Measurements from ENCODE around the gene TMEM132C. TPM values are rescaled to one million over a fixed set of nuclear protein-coding genes. Genes with fewer than 3 reads are reported as not detected.
A peak's percentile ranks its signal among the peaks of the same experiment; 100 is the strongest.

Gene TMEM132C
- total and polyA plus RNA-seq, 8 donors, result 0.50 to 36.6 (median 33.2) TPM

DNA sequence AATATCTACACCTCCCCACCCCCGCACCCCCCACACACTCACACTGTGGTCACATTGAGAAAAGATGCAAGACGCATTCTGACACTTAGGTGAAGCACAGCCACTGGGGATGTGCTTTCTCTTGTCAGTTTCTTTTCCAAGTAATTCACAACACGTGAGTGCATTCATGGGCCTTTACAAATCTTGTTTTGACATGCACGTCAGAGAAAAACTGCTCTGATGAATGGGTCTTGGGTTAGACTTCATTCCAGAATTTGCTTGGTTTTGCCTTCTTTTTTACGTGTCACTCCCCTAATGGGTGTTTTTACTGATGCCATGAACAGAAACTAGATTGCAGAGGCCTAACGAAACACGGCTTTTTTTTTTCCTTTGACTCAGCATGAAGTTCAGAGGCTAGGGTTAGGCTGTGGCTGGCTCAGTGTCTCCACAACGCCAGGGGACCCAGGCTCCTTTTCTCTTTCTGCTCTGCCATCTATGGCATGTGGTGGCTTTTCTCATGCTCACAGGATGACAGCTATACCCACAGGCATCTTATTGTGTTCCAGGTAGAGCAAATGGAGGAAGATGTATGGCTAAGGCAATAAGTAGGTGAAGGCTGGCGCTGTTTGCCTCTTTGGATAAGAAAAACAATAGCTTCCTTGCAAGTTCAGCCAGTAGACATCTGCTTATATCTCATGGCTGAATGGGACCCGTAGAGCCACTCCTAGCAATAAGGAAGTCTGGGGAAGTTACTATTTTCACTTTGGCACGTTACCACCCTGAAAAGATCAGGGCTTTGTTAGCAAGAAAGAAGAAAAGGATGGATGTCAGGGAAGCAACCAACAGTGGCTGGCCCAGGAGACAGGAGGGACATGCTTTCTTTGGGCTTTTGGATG is 303.5 kb downstream of the TMEM132C start:
- TF ChIP-seq, protein P1, sequence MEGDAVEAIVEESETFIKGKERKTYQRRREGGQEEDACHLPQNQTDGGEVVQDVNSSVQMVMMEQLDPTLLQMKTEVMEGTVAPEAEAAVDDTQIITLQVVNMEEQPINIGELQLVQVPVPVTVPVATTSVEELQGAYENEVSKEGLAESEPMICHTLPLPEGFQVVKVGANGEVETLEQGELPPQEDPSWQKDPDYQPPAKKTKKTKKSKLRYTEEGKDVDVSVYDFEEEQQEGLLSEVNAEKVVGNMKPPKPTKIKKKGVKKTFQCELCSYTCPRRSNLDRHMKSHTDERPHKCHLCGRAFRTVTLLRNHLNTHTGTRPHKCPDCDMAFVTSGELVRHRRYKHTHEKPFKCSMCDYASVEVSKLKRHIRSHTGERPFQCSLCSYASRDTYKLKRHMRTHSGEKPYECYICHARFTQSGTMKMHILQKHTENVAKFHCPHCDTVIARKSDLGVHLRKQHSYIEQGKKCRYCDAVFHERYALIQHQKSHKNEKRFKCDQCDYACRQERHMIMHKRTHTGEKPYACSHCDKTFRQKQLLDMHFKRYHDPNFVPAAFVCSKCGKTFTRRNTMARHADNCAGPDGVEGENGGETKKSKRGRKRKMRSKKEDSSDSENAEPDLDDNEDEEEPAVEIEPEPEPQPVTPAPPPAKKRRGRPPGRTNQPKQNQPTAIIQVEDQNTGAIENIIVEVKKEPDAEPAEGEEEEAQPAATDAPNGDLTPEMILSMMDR (IDR thresholded peaks at IDR 0.05), result no peak
- Histone ChIP-seq H3K36me3 (no peaks in the 10 kb centered on the region), H3K4me1 (no peaks in the 10 kb centered on the region), H3K4me3 (no peak overlapping the region), H3K27ac (no peak overlapping the region), H3K9me3 (peaks cover 0 to 12% of the 10 kb centered on the region in 2 donors), H3K27me3 (no peaks in the 10 kb centered on the region)
- ATAC-seq (no peak), DNase-seq (no peak)
- intact Hi-C loops (cut with DNase I), result no loop called here

DNA sequence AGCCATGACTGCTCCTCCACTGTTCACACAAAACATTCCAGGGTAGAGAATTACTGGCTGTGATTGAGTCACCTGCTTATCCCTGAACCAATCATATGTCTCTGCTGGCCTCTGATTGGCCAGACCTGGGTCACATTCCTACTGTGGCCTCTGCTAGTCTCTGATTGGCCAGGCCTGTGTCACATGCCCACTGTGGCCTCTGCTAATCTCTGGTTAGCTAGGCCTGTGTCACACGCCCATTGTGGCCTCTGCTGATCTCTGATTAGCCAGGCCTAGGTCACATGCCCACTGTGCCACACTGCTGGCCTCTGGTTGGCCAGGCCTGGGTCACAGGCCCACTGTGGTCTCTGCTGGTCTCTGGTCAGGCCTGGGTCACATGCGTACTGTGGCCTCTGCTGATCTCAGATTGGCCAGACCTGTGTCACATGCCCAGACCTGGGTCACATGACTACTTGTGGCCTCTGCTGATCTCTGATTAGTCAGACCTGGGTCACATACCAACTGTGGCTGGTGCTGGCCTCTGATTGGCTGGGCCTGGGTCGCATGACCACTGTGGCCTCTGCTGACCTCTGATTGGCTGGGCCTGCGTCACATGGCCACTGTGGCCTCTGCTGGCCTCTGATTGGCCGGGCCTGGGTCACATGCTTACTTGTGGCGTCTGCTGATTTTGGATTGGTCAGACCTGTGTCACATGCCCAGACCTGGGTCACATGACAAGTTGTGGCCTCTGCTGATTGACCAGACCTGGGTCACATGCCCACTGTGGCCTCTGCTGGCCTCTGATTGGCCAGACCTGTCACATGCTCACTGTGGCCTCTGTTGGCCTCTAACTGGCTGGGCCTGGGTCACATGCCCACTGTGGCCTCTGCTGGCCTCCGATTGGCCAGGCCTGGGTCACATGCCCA is 305.2 kb downstream of the TMEM132C start:
- no peaks in the 10 kb centered on the region for H3K4me1 ChIP-seq
- peaks cover 0 to 12% of the 10 kb centered on the region in 2 donors for H3K9me3 ChIP-seq
- TF ChIP-seq, protein P1 (IDR thresholded peaks at IDR 0.05), result no peak
- no peak overlapping the region for H3K4me3 ChIP-seq
- no peak for ATAC-seq
- no peaks in the 10 kb centered on the region for H3K27me3 ChIP-seq
- H3K27ac ChIP-seq, result no peak overlapping the region
- intact Hi-C loops (cut with DNase I), result no loop called here
- DNase-seq, result no peak
- H3K36me3 ChIP-seq, result no peaks in the 10 kb centered on the region

DNA sequence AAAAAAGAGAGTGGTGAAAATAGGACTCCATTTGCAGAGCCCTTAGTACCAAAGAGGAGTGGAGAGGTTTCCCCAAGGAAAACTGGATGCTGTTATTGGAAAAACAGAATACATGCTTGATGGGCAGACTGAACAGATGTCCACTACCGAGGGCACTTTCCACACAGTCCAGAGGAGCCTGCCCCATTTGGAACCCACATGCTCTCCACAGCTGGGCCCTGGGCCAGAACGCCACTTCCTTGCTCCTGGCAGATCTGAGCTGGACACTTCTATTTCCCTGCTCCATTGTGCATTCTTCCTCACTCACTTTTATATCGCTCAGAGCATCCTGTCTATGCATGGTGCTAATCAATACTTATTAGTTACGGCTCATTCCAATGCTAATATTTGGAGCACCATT is 306.9 kb downstream of the TMEM132C start:
- no peaks in the 10 kb centered on the region for H3K27me3 ChIP-seq
- H3K36me3 ChIP-seq, result no peaks in the 10 kb centered on the region
- ATAC-seq (no peak), DNase-seq (no peak)
- H3K4me3 ChIP-seq, result no peak overlapping the region
- H3K27ac ChIP-seq, result no peak overlapping the region
- peaks cover 0 to 12% of the 10 kb centered on the region in 2 donors for H3K9me3 ChIP-seq
- TF ChIP-seq, protein P1 (IDR thresholded peaks at IDR 0.05), result no peak
- intact Hi-C loops (cut with DNase I), result no loop called here
- H3K4me1 ChIP-seq, result no peaks in the 10 kb centered on the region

DNA sequence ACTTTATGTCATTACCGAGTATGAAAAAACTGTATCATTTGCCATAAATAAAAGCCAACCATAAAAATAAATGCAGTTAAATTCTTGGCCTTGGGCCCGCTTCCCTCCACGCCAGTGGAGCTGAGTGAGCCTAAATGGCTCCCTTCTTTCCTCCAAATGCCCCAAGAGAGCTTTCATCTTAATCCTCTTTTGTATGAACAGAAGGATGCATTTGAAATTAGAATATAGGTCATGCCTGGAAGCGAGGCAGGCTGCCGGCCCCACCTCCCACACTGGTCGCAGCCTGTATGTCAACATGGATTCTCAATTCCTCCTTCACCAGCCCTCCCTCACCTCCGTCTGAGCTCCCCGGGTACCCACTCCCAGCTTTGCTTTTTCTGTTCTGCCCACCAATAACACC is 311.1 kb downstream of the TMEM132C start:
- peaks cover 0 to 6% of the 10 kb centered on the region in 2 donors for H3K9me3 ChIP-seq
- intact Hi-C loops (cut with DNase I), result no loop called here
- no peak for DNase-seq
- H3K36me3 ChIP-seq, result no peaks in the 10 kb centered on the region
- no peak overlapping the region for H3K4me3 ChIP-seq
- ATAC-seq, result no peak
- TF ChIP-seq, protein P1 (IDR thresholded peaks at IDR 0.05), result no peak
- no peaks in the 10 kb centered on the region for H3K27me3 ChIP-seq
- no peak overlapping the region for H3K27ac ChIP-seq
- no peaks in the 10 kb centered on the region for H3K4me1 ChIP-seq

DNA sequence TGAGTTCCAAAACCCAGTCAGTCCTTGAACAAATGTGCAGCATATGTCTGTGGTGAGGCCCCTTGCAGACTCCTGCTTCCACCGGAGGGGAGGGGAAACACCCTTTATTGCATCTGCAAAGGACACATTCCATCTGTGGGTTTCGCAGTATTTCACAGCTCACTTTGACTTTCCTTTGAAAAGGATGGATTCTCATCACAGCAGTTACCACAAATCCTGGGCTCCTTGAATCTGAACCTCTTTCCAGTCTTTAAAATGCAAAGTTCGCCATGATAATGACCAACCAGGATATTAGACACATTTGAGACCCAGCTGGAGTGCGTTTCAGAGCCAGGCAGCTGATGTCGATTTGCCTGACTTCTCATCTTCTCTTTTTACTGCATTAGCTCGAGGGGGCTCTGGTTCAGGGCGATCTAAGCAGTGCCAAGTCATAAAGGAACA is 314.4 kb downstream of the TMEM132C start:
- Histone ChIP-seq H3K36me3 (no peaks in the 10 kb centered on the region), H3K4me1 (no peaks in the 10 kb centered on the region), H3K4me3 (no peak overlapping the region), H3K27me3 (no peaks in the 10 kb centered on the region), H3K27ac (no peak overlapping the region), H3K9me3 (peaks cover 0 to 4% of the 10 kb centered on the region in 2 donors)
- DNase-seq, result peak in 2 of 4 donors; percentile 68 to 70
- intact Hi-C loops (cut with DNase I), result no loop called here
- TF ChIP-seq, protein P1 (IDR thresholded peaks at IDR 0.05), result no peak
- ATAC-seq, result no peak
